C4-2B (cell line): ENCODE measurements around the gene AP1M1.

Experiments used
- H3K27ac ChIP-seq: fragments of 450-650 bp; 2 replicates; pipeline ENCODE4 v1.5.1; 2017
- CTCF ChIP-seq: fragments of 450-650 bp; conservative IDR thresholded peaks from 2 replicates; pipeline ENCODE4 v1.5.1; 2017; ENCODE audit warnings: mild to moderate bottlenecking
- ZFX ChIP-seq: fragments of 450-650 bp; IDR thresholded peaks from 2 replicates; pipeline ENCODE4 v1.6.1; 2017

The AP1M1 gene

DNA sequence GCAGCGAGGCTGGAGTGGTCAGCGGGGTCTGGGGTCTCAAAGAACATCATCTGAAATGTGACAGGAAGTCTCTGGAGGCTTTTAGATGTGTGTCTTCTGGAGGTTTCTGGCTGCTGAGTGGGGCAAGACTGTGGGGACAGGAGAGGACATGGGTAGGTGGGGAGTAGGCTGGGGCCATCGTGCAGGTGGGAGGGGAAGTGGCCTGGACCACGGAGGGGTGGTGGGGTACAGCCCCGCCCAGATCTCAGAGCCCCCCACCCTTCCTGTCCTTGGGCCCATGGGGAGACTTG, 6.2 kb downstream of the AP1M1 start:
- TF ChIP-seq ZFX (no peak), CTCF (no peak)
- H3K27ac ChIP-seq, result no peak overlapping the region

- no peak overlapping the region for H3K27ac ChIP-seq
- no peak for TF ChIP-seq CTCF
- no peak for TF ChIP-seq ZFX
Measured at GRCh38 chr19:16205205-16206045, 7.7 kb downstream of the AP1M1 start.

DNA sequence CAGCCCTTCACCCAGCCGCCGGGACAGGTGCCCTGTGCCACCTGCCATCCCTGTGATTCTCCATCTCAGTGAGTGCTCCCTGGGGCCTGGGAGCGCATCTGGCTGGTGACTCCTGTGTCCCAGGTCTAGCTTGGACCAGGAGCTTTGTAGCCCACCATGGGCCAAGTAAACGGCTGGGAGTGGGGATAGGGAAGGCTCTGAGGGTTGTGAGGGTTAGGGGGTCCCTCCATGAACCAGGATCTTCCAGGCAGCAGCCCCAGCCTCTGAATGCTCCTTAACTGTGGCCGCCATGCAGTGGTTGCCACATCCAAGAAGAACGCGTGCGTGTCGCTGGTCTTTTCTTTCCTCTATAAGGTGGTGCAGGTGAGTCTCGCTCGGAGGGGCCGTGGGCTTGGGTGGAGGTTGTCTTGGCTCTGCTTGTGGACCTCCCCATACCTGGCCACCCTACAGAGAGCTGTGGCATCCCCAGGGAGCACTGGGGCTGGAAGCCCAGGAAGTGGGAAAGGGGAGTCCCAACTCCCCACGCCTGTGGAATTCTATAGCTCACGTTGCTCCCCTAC, 8.4 kb downstream of the AP1M1 start:
- no peak for TF ChIP-seq ZFX
- TF ChIP-seq CTCF, result no peak
- H3K27ac ChIP-seq, result no peak overlapping the region

DNA sequence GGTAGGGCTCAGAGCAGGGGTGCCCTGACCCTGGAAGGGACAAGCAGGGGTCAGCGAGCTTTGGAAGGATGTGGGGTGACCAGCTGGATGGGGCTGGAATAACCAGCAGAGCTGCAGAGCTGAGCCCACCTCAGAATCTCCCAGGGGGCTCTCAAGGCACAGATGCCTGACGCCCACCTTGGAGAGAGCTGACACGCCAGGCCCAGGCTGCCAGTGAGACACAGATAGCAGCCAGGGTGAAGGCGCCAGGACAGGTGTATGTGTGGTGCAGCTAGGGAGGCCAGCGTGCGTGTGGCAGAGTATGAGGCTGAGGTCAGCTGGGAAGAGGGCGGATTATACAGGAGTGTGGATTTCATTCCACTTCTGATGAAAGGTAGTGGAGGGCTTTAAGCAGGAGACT, 8.9 kb downstream of the AP1M1 start:
- no peak for TF ChIP-seq CTCF
- TF ChIP-seq ZFX, result no peak

GRCh38 chr19:16207063-16207462, 9.4 kb downstream of the AP1M1 start:
- TF ChIP-seq ZFX (no peak), CTCF (no peak)
- H3K27ac ChIP-seq, result no peak overlapping the region

More for the DNA sequence above, 8.9 kb downstream of the AP1M1 start:
- no peak overlapping the region for H3K27ac ChIP-seq

DNA sequence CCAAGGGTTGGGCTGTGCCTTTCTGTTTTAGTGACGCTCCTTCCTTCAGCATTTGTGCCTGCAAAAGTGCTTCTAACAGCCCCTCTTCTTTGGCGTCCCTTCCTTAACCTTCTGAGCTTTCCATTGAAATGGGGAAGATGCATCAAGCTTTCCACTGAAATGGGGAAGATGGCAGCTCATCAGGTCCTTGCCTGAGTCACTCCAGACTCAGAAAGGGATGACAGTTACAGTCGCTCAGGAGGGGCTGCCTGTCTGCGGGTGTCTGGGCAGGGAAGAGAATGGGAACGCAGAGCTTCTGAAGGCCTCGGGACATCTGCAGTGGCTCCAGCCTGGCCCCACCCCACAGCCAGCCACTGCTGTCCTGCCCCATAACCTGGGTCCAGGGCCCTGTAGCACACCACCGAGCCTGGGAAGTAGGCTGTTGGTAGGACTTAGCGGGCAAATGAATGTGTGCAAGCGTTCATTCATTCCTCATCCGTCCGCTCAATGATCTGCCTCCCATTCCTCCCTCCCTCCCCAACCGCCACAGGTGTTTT, 9.8 kb downstream of the AP1M1 start:
- no peak overlapping the region for H3K27ac ChIP-seq
- TF ChIP-seq CTCF (no peak), ZFX (no peak)

- H3K27ac ChIP-seq, result no peak overlapping the region
- TF ChIP-seq CTCF (no peak), ZFX (no peak)
Measured at GRCh38 chr19:16208064-16208759, 10.5 kb downstream of the AP1M1 start.
